SK-N-SH treated with all-trans-retinoic acid at 6 μM for 48 hours (cell line): ENCODE measurements around the gene EIF4G1.

Source experiments
- ATAC-seq: fragments of 200-7000 bp; cut with Tn5 transposase; 3 replicates; pipeline ENCODE4 v1.9.1; 2020; ENCODE audit warnings: mild to moderate bottlenecking, moderate library complexity
- ARNTL ChIP-seq: fragments of 450-650 bp; formaldehyde crosslinking; IDR thresholded peaks from 2 replicates; pipeline ENCODE4 v1.5.0; 2020; ENCODE audit warnings: low read depth, mild to moderate bottlenecking, moderate library complexity, borderline replicate concordance
- BACH2 ChIP-seq: fragments of 250-450 bp; sonication (Bioruptor Pico); IDR thresholded peaks from 2 replicates; pipeline ENCODE4 v1.9.0; 2021; ENCODE audit warnings: mild to moderate bottlenecking, borderline replicate concordance
- CREB5 ChIP-seq: fragments of 250-450 bp; sonication (Bioruptor Pico); IDR thresholded peaks from 2 replicates; pipeline ENCODE4 v1.5.1; 2020; ENCODE audit warnings: low read depth, mild to moderate bottlenecking, moderate library complexity
- CSDC2 ChIP-seq: fragments of 250-450 bp; sonication (Bioruptor Pico); IDR thresholded peaks from 2 replicates; pipeline ENCODE4 v1.5.0; 2020; ENCODE audit warnings: mild to moderate bottlenecking, moderate library complexity
- CSRNP3 ChIP-seq: fragments of 250-450 bp; sonication (Bioruptor Pico); IDR thresholded peaks from 2 replicates; pipeline ENCODE4 v1.5.1; 2021; ENCODE audit warnings: mild to moderate bottlenecking, moderate library complexity
- ESRRG ChIP-seq: fragments of 250-450 bp; sonication (Bioruptor Pico); IDR thresholded peaks from 2 replicates; pipeline ENCODE4 v1.6.1; 2021; ENCODE audit warnings: mild to moderate bottlenecking
- GLIS3 ChIP-seq: fragments of 250-450 bp; sonication (Bioruptor Pico); IDR thresholded peaks from 2 replicates; pipeline ENCODE4 v1.5.0; 2020; ENCODE audit warnings: mild to moderate bottlenecking, moderate library complexity
- ISL1 ChIP-seq: fragments of 250-450 bp; sonication (Bioruptor Pico); IDR thresholded peaks from 2 replicates; pipeline ENCODE4 v2.1.2; 2022; ENCODE audit warnings: mild to moderate bottlenecking, moderate library complexity
- OSR1 ChIP-seq: fragments of 250-450 bp; sonication (Bioruptor Pico); IDR thresholded peaks from 2 replicates; pipeline ENCODE4 v1.8.0; 2022; ENCODE audit warnings: moderate library complexity, mild to moderate bottlenecking, inconsistent platforms
- POU6F1 ChIP-seq: fragments of 250-450 bp; sonication (Bioruptor Pico); IDR thresholded peaks from 2 replicates; pipeline ENCODE4 v1.8.0; 2021; ENCODE audit warnings: low read depth, mild to moderate bottlenecking, moderate library complexity, borderline replicate concordance
- PPARA ChIP-seq: fragments of 250-450 bp; sonication (Bioruptor Pico); IDR thresholded peaks from 2 replicates; pipeline ENCODE4 v1.5.0; 2020; ENCODE audit warnings: mild to moderate bottlenecking, borderline replicate concordance
- RARB ChIP-seq: fragments of 250-450 bp; sonication (Bioruptor Pico); IDR thresholded peaks from 2 replicates; pipeline ENCODE4 v1.8.0; 2021; ENCODE audit warnings: mild to moderate bottlenecking, moderate library complexity
- SNAI2 ChIP-seq: fragments of 250-450 bp; sonication (Bioruptor Pico); IDR thresholded peaks from 2 replicates; pipeline ENCODE4 v1.5.0; 2020; ENCODE audit warnings: mild to moderate bottlenecking, moderate library complexity
- TCF4 ChIP-seq: fragments of 250-450 bp; sonication (Bioruptor Pico); IDR thresholded peaks from 2 replicates; pipeline ENCODE4 v1.8.0; 2021; ENCODE audit warnings: mild to moderate bottlenecking, moderate library complexity, borderline replicate concordance
- TOX ChIP-seq: fragments of 250-450 bp; sonication (Bioruptor Pico); IDR thresholded peaks from 2 replicates; pipeline ENCODE4 v1.8.0; 2021; ENCODE audit warnings: mild to moderate bottlenecking, moderate library complexity, borderline replicate concordance
- TSHZ2 ChIP-seq: fragments of 250-450 bp; sonication (Bioruptor Pico); IDR thresholded peaks from 2 replicates; pipeline ENCODE4 v1.5.0; 2020; ENCODE audit warnings: mild to moderate bottlenecking, moderate library complexity
- ZC3H10 ChIP-seq: fragments of 250-450 bp; sonication (Bioruptor Pico); IDR thresholded peaks from 2 replicates; pipeline ENCODE4 v1.5.1; 2021; ENCODE audit warnings: mild to moderate bottlenecking, moderate library complexity
- ZFP3 ChIP-seq: fragments of 250-450 bp; sonication (Bioruptor Pico); IDR thresholded peaks from 2 replicates; pipeline ENCODE4 v1.5.0; 2020; ENCODE audit warnings: mild to moderate bottlenecking, moderate library complexity
- ZFP30 ChIP-seq: fragments of 450-650 bp; formaldehyde crosslinking; IDR thresholded peaks from 2 replicates; pipeline ENCODE4 v1.5.0; 2022; ENCODE audit warnings: mild to moderate bottlenecking, moderate library complexity
- ZNF565 ChIP-seq: fragments of 450-650 bp; formaldehyde crosslinking; conservative IDR thresholded peaks from 2 replicates; pipeline ENCODE4 v1.5.0; 2020; ENCODE audit warnings: low read depth, mild to moderate bottlenecking, moderate library complexity
- ZNF70 ChIP-seq: fragments of 450-650 bp; formaldehyde crosslinking; IDR thresholded peaks from 2 replicates; pipeline ENCODE4 v1.5.0; 2020; ENCODE audit warnings: mild to moderate bottlenecking, moderate library complexity
- ZNF8 ChIP-seq: fragments of 450-650 bp; formaldehyde crosslinking; IDR thresholded peaks from 2 replicates; pipeline ENCODE4 v1.5.0; 2020; ENCODE audit warnings: mild to moderate bottlenecking, moderate library complexity

EIF4G1 gene

DNA sequence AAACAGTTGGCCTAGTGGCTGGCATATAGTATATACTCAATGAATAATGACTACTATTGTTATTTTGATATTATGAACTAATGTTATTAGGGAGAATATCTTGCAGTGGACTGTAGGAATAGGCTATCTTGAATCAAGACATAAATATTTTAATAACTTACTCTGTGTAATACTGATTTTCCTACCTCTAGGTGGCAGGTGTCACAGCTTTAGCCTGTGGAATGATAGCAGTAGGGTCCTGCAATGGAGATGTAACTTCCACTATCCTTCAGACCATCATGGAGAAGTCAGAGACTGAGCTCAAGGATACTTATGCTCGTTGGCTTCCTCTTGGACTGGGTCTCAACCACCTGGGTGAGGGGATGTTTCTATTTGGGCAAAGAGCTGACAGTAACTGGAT lies 8.8 kb upstream of the EIF4G1 start:
- peak; percentile 88 for ATAC-seq
- no peak for TF ChIP-seq ARNTL (CRISPR knock-in tag)
- TF ChIP-seq ZC3H10 (CRISPR knock-in tag) = no peak
- TF ChIP-seq OSR1 = no peak
- TF ChIP-seq ZNF565 (CRISPR knock-in tag) = no peak

GRCh38 chr3:184306341-184306972 lies 7.9 kb upstream of the EIF4G1 start:
- TF ChIP-seq TSHZ2 (CRISPR knock-in tag) (no peak), OSR1 (no peak), ZNF565 (CRISPR knock-in tag) (no peak), CSRNP3 (CRISPR knock-in tag) (no peak), GLIS3 (CRISPR knock-in tag) (no peak), ZFP3 (CRISPR knock-in tag) (no peak), RARB (CRISPR knock-in tag) (no peak), BACH2 (CRISPR knock-in tag) (no peak), ZC3H10 (CRISPR knock-in tag) (no peak)
- ATAC-seq = no peak

DNA sequence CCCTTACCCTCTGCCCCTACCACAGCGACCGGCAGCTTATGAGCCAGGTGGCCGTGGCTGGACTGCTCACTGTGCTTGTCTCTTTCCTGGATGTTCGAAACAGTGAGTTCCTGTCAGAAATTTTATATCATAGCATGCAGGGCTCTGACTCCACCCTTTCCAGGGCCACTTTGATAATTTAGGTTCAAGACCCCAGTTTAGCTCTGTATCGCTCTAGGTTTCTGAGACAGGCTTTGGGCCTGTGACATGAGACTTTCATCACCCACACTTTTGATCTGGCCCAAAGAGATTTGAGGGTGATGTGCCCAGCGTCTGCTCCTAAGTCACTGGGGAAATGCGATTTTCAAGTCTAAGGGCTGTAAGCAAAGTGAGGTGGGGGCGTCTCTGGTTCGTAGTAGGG lies 6.5 kb upstream of the EIF4G1 start:
- no peak for ATAC-seq
- TF ChIP-seq BACH2 (CRISPR knock-in tag) = no peak
- no peak for TF ChIP-seq CSDC2
- TF ChIP-seq ZNF8 = no peak
- no peak for TF ChIP-seq CREB5 (CRISPR knock-in tag)
- no peak for TF ChIP-seq SNAI2 (CRISPR knock-in tag)
- TF ChIP-seq TOX = no peak
- no peak for TF ChIP-seq ARNTL (CRISPR knock-in tag)
- no peak for TF ChIP-seq OSR1
- no peak for TF ChIP-seq RARB (CRISPR knock-in tag)
- TF ChIP-seq ZFP30 (CRISPR knock-in tag) = no peak
- no peak for TF ChIP-seq PPARA
- no peak for TF ChIP-seq ESRRG (CRISPR knock-in tag)
- TF ChIP-seq TCF4 = no peak
- no peak for TF ChIP-seq GLIS3 (CRISPR knock-in tag)
- no peak for TF ChIP-seq ZNF70 (CRISPR knock-in tag)

GRCh38 chr3:184308744-184309143 lies 5.7 kb upstream of the EIF4G1 start:
- ATAC-seq = peak; percentile 17; the same call in 1 of the 3 replicates
- TF ChIP-seq CSDC2 (no peak), ZNF8 (no peak), TOX (no peak), SNAI2 (CRISPR knock-in tag) (no peak), ZFP30 (CRISPR knock-in tag) (no peak), ZC3H10 (CRISPR knock-in tag) (no peak), PPARA (no peak), OSR1 (no peak), ISL1 (CRISPR knock-in tag) (no peak), ARNTL (CRISPR knock-in tag) (no peak), ZNF565 (CRISPR knock-in tag) (no peak), ZFP3 (CRISPR knock-in tag) (no peak), CSRNP3 (CRISPR knock-in tag) (no peak), TCF4 (no peak), POU6F1 (no peak), ESRRG (CRISPR knock-in tag) (no peak), GLIS3 (CRISPR knock-in tag) (no peak), TSHZ2 (CRISPR knock-in tag) (no peak)
